Measurements from ENCODE around the gene FAM110C. TPM values are rescaled to one million over a fixed set of nuclear protein-coding genes. Genes with fewer than 3 reads are reported as not detected.

Gene FAM110C
- total and polyA plus RNA-seq, 12 donors, result 0.66 to 5.2 (median 2.9) TPM

- intact Hi-C loops (cut with DNase I), result no loop called here
- H3K9me3 ChIP-seq, result no peaks in the 10 kb centered on the region
- no peak overlapping the region for H3K27ac ChIP-seq
- 80 to 81% methylated on average over 4 of the region's 4 CpGs for WGBS, 2 donors
- H3K4me1 ChIP-seq, result no peaks in the 10 kb centered on the region
- ATAC-seq (no peak), DNase-seq (no peak)
- no peaks in the 10 kb centered on the region for H3K36me3 ChIP-seq
- peaks cover 0 to 14% (median 0%) of the 10 kb centered on the region in 7 donors for H3K27me3 ChIP-seq
- no peak overlapping the region for H3K4me3 ChIP-seq
- TF ChIP-seq, protein P1, sequence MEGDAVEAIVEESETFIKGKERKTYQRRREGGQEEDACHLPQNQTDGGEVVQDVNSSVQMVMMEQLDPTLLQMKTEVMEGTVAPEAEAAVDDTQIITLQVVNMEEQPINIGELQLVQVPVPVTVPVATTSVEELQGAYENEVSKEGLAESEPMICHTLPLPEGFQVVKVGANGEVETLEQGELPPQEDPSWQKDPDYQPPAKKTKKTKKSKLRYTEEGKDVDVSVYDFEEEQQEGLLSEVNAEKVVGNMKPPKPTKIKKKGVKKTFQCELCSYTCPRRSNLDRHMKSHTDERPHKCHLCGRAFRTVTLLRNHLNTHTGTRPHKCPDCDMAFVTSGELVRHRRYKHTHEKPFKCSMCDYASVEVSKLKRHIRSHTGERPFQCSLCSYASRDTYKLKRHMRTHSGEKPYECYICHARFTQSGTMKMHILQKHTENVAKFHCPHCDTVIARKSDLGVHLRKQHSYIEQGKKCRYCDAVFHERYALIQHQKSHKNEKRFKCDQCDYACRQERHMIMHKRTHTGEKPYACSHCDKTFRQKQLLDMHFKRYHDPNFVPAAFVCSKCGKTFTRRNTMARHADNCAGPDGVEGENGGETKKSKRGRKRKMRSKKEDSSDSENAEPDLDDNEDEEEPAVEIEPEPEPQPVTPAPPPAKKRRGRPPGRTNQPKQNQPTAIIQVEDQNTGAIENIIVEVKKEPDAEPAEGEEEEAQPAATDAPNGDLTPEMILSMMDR (IDR thresholded peaks at IDR 0.05), result no peak
Observed at GRCh38 chr2:85761-86160, 39.5 kb upstream of the FAM110C start.

DNA sequence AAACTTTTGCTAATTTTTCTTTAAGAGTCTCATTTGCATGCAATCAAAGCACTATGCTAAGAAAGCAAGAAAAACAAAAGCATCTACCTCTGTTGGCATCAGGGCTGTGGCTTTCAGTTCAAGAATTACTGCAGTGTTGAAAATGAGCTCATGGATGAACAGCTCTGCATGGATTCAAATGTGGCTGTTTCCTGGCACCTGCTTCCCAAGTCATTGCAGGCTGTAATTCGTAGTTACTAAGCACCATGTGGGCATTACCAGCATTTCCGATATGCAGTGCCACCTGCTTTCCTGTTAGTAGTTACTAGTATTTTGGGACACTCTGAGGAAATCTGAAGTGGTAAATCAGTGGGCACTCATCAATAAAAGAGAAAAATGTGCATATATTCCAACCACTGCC, 37.8 kb upstream of the FAM110C start:
- H3K27ac ChIP-seq, result no peak overlapping the region
- TF ChIP-seq, protein P1 (IDR thresholded peaks at IDR 0.05), result no peak
- peaks cover 0 to 22% (median 5%) of the 10 kb centered on the region in 7 donors for H3K27me3 ChIP-seq
- no peak overlapping the region for H3K4me3 ChIP-seq
- intact Hi-C loops (cut with DNase I), result no loop called here
- 75 to 77% methylated on average over 2 of the region's 2 CpGs for WGBS, 2 donors
- no peaks in the 10 kb centered on the region for H3K36me3 ChIP-seq
- H3K9me3 ChIP-seq, result no peaks in the 10 kb centered on the region
- ATAC-seq (no peak), DNase-seq (no peak)
- H3K4me1 ChIP-seq, result no peaks in the 10 kb centered on the region

DNA sequence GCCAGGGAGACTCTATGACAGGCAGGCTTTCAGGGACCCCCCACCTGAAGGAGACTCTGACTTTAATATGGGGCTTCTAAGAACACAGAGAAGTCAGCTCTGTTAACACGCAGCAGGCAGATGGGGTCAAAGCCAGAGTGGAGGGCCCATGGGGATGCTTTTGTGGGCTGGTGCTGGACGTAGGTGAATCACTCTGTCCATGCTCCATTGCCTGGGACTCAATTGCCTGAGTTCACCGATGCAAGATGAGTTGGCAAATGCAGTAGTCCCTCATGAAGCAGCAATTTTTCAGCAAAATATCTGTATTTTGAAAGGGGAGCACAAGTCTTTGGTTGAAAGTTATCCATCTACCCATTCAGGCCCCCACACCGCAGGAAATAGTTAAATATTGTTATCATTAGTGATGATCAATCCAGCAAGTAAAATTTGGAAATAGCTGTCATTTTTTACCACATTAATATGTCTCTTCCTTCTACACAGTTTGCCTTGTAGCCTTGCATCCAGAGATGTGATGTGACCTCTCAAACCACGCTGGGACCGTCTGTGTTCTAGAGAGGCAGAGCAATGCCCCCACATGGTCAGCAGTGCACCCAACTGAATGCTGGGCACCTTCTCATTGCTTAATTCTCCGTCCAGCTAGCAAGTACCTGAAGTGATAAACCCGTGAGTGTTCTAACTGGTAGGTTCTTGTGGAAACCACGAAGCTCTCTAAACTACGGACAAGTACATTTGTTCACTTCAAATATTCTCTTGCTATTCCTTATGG, 34.8 kb upstream of the FAM110C start:
- intact Hi-C loops (cut with DNase I), result no loop called here
- DNase-seq, result no peak
- H3K36me3 ChIP-seq, result no peaks in the 10 kb centered on the region
- ATAC-seq, result no peak
- no peaks in the 10 kb centered on the region for H3K4me1 ChIP-seq
- TF ChIP-seq, protein P1 (IDR thresholded peaks at IDR 0.05), result no peak
- no peak overlapping the region for H3K4me3 ChIP-seq
- 77 to 78% methylated on average over 10 of the region's 10 CpGs for whole genome bisulfite sequencing, 2 donors
- H3K9me3 ChIP-seq, result no peaks in the 10 kb centered on the region
- no peak overlapping the region for H3K27ac ChIP-seq
- peaks cover 0 to 32% (median 5%) of the 10 kb centered on the region in 7 donors for H3K27me3 ChIP-seq

GRCh38 chr2:80378-80777, 34.1 kb upstream of the FAM110C start:
- Histone ChIP-seq H3K4me3 (no peak overlapping the region), H3K27me3 (peaks cover 0 to 36% (median 5%) of the 10 kb centered on the region in 7 donors), H3K36me3 (no peaks in the 10 kb centered on the region), H3K4me1 (no peaks in the 10 kb centered on the region), H3K27ac (no peak overlapping the region), H3K9me3 (peaks cover 0 to under 1% (median 0%) of the 10 kb centered on the region in 11 donors)
- intact Hi-C loops (cut with DNase I), result no loop called here
- ATAC-seq (no peak), DNase-seq (no peak)
- 63 to 73% methylated on average over 4 of the region's 4 CpGs for WGBS, 2 donors
- TF ChIP-seq, protein P1 (IDR thresholded peaks at IDR 0.05), result no peak

All from heart right ventricle (tissue), 16 donors.